HG03175 (cell line): ENCODE data around the gene ARFRP1.

ENCODE experiments used
- ATAC-seq: cut with Tn5 transposase; IDR thresholded peaks from one replicate; pipeline ENCODE4 v1.9.1; 2021; ENCODE audit warnings: mild to moderate bottlenecking, moderate library complexity; ENCODE audit not compliant: unreplicated experiment

The ARFRP1 gene

GRCh38 chr20:63693083-63693732 is 14.6 kb downstream of the ARFRP1 start:
- no peak for ATAC-seq

- ATAC-seq = no peak
Measured at GRCh38 chr20:63692436-63693082, 15.2 kb downstream of the ARFRP1 start.

GRCh38 chr20:63691711-63692435 is 15.9 kb downstream of the ARFRP1 start:
- ATAC-seq = no peak

- ATAC-seq = no peak
Measured at GRCh38 chr20:63690898-63691710, 16.7 kb downstream of the ARFRP1 start.

GRCh38 chr20:63690003-63690897 is 17.5 kb downstream of the ARFRP1 start:
- no peak for ATAC-seq

- no peak for ATAC-seq
Measured at GRCh38 chr20:63689046-63690002, 18.5 kb downstream of the ARFRP1 start.

- ATAC-seq = no peak
Measured at GRCh38 chr20:63688228-63689045, 19.3 kb downstream of the ARFRP1 start.

- no peak for ATAC-seq
Measured at GRCh38 chr20:63687419-63688178, 20.2 kb downstream of the ARFRP1 start.

GRCh38 chr20:63686492-63687321 is 21.1 kb downstream of the ARFRP1 start:
- no peak for ATAC-seq

GRCh38 chr20:63686094-63686491 is 21.7 kb downstream of the ARFRP1 start:
- no peak for ATAC-seq

- ATAC-seq = no peak
Measured at GRCh38 chr20:63685269-63686026, 22.3 kb downstream of the ARFRP1 start.

GRCh38 chr20:63682384-63683139 is 25.2 kb downstream of the ARFRP1 start:
- no peak for ATAC-seq

- ATAC-seq = no peak
Measured at GRCh38 chr20:63681609-63682142, 26.1 kb downstream of the ARFRP1 start.

GRCh38 chr20:63680857-63681608 is 26.7 kb downstream of the ARFRP1 start:
- no peak for ATAC-seq
